ENCODE measurements around the gene ATP5ME. TPM values are rescaled to one million over a fixed set of nuclear protein-coding genes. Genes with fewer than 3 reads are reported as not detected.

The ATP5ME gene
- total RNA-seq, 4 donors from 2014 or later, result 74.5 to 126 (median 103) TPM

GRCh38 chr4:684623-685327 lies 10.7 kb upstream of the ATP5ME start:
- no peak for DNase-seq
- WGBS, 2 donors, result 60 to 76% methylated on average over 1 to 6 of the region's 21 CpGs

GRCh38 chr4:683982-684622 lies 10.0 kb upstream of the ATP5ME start:
- no peaks in the 10 kb centered on the region for H3K36me3 ChIP-seq
- H3K4me3 ChIP-seq, result no peak overlapping the region
- no peak for DNase-seq
- H3K27me3 ChIP-seq, result no peaks in the 10 kb centered on the region
- no peaks in the 10 kb centered on the region for H3K9me3 ChIP-seq
- WGBS, 2 donors, result 12 to 80% methylated on average over 1 to 6 of the region's 19 CpGs
- H3K4me1 ChIP-seq, result peaks cover 46 to 76% (median 55%) of the 10 kb centered on the region in 3 donors
- intact Hi-C loops (cut with DNase I), result no loop called here
- TF ChIP-seq POLR2A (IDR thresholded peaks at IDR 0.05), result no peak
- peak; percentile 14 to 81 (median 63) for TF ChIP-seq CTCF (IDR thresholded peaks at IDR 0.05)
- H3K27ac ChIP-seq, result no peak overlapping the region

More at GRCh38 chr4:684623-685327, 10.7 kb upstream of the ATP5ME start:
- no peaks in the 10 kb centered on the region for H3K36me3 ChIP-seq
- intact Hi-C loops (cut with DNase I), result no loop called here
- no peak overlapping the region for H3K4me3 ChIP-seq
- no peaks in the 10 kb centered on the region for H3K27me3 ChIP-seq
- no peaks in the 10 kb centered on the region for H3K9me3 ChIP-seq
- no peak for TF ChIP-seq POLR2A (IDR thresholded peaks at IDR 0.05)
- no peak for TF ChIP-seq CTCF (IDR thresholded peaks at IDR 0.05)
- no peak overlapping the region for H3K27ac ChIP-seq
- peaks cover 52 to 83% (median 62%) of the 10 kb centered on the region in 3 donors for H3K4me1 ChIP-seq

GRCh38 chr4:683247-683897 lies 9.3 kb upstream of the ATP5ME start:
- Histone ChIP-seq H3K4me3 (no peak overlapping the region), H3K4me1 (peaks cover 41 to 75% (median 48%) of the 10 kb centered on the region in 3 donors), H3K36me3 (no peaks in the 10 kb centered on the region), H3K9me3 (no peaks in the 10 kb centered on the region), H3K27me3 (no peaks in the 10 kb centered on the region), H3K27ac (peak overlapping the region in 1 of 4 donors; percentile 9)
- intact Hi-C loops (cut with DNase I), result no loop called here
- WGBS, 2 donors, result 60% methylated on average over 1 of the region's 25 CpGs; no CpG with 5 or more reads in 1 of the 2 donors
- no peak for TF ChIP-seq CTCF (IDR thresholded peaks at IDR 0.05)
- no peak for TF ChIP-seq POLR2A (IDR thresholded peaks at IDR 0.05)
- no peak for DNase-seq

- TF ChIP-seq POLR2A (IDR thresholded peaks at IDR 0.05) (no peak), CTCF (IDR thresholded peaks at IDR 0.05) (no peak)
- Histone ChIP-seq H3K4me1 (peaks cover 35 to 75% (median 42%) of the 10 kb centered on the region in 3 donors), H3K27me3 (no peaks in the 10 kb centered on the region), H3K36me3 (no peaks in the 10 kb centered on the region), H3K4me3 (peak overlapping the region in 2 of 4 donors; percentile 33 to 34), H3K9me3 (no peaks in the 10 kb centered on the region), H3K27ac (peak overlapping the region in 1 of 4 donors; percentile 56)
- WGBS, 2 donors, result 40 to 51% methylated on average over 4 to 7 of the region's 23 CpGs
- DNase-seq, result no peak
- intact Hi-C loops (cut with DNase I), result no loop called here
Measured at GRCh38 chr4:682490-683172, 8.6 kb upstream of the ATP5ME start.

Data from esophagus squamous epithelium (tissue), 5 donors.